Adrenal gland (tissue), 12 donors: ENCODE data around the gene LRRC71. TPM values are rescaled to one million over a fixed set of nuclear protein-coding genes. Genes with fewer than 3 reads are reported as not detected.
A peak's percentile ranks its signal among the peaks of the same experiment; 100 is the strongest.

Source experiments
- DNase-seq, 7 donors: peaks; one replicate each; pipeline ENCODE4 v3.0.0-alpha.2; 2019 to 2020
- H3K27ac ChIP-seq, 5 donors: fragments of 200-600 bp; sonication (generic) in 4 of 5; 1 replicate in 3 of 5; 2 replicates in 2 of 5; pipeline versions ENCODE4 v1.5.1 to v1.8.0; 2016 to 2020; ENCODE audit warnings: mild to moderate bottlenecking in 1 of 5
- H3K27me3 ChIP-seq: fragments of 200-600 bp; 2 replicates; pipeline ENCODE4 v1.8.0; 2021
- H3K36me3 ChIP-seq, 2 donors: fragments of 200-600 bp; replicated peaks in 1 of 2; 1 replicate in 1 of 2; 2 replicates in 1 of 2; pipeline versions ENCODE4 v1.5.1 to v1.8.0; 2018 to 2022
- H3K4me1 ChIP-seq, 2 donors: fragments of 200-600 bp; replicated peaks in 1 of 2; 1 replicate in 1 of 2; 2 replicates in 1 of 2; pipeline versions ENCODE4 v1.5.1 to v1.8.0; 2018 to 2021
- H3K4me3 ChIP-seq, 4 donors: fragments of 200-600 bp; sonication (generic) in 3 of 4; one replicate each; pipeline ENCODE4 v1.5.1; 2016 to 2018
- H3K9me3 ChIP-seq, 3 donors: fragments of 200-600 bp; sonication (generic) in 1 of 3; replicated peaks in 1 of 3; 1 replicate in 2 of 3; 2 replicates in 1 of 3; pipeline versions ENCODE4 v1.5.1 to v1.8.0; 2016 to 2021
- POLR2A ChIP-seq, 2 donors: fragments of 450-650 bp; IDR thresholded peaks; one replicate each; pipeline ENCODE4 v1.6.1; 2017; ENCODE audit warnings: antibody characterized with exemption in 2 of 2, mild to moderate bottlenecking in 2 of 2, moderate library complexity in 1 of 2
- WGBS, 4 donors: extraction: QIAGEN DNeasy Blood & Tissue Kit in 2 of 4; methylation state at CpG; one replicate each; pipeline versions ENCODE4 v1.1.5 to v1.1.7; 2013 to 2017; 5-methylcytosine and 5-hydroxymethylcytosine counted together
- intact Hi-C, 2 donors: fragments of 100-400 bp; cut with DNase I; formaldehyde crosslinking; loops; one replicate each; pipeline versions ENCODE4 v1.14.1 to v1.15.0; 2022 to 2023
- polyA plus RNA-seq, 3 donors: library from polyadenylated mRNA; stranded (reverse); fragments of 200-250 nt in 2 of 3; fragments of 350-450 nt in 1 of 3; fragmentation: Illumina TruSeq in 1 of 3; extraction: RNeasy Lipid Tissue Mini Kit (QIAGEN cat#74804) in 1 of 3; gene quantifications; one replicate each; pipeline ENCODE4 v1.2.3, GENCODE V29; 2013 to 2014
- total RNA-seq, 9 donors: library from RNA; depleted of rRNA in 4 of 9; stranded (reverse); fragments of >200 nt in 4 of 9; fragments of 120-200 nt in 1 of 9; fragmentation: NEBNext Ultra II Directional in 1 of 9; extraction: Animal tissue kit (Norgen Biotek cat#: 25700) in 1 of 9; gene quantifications; one replicate each; pipeline versions ENCODE4 v1.1.0 to v1.2.4, GENCODE V29; 2013 to 2023
- TF ChIP-seq, protein P1 (sequence below), 6 experiments: fragments of 450-650 bp in 4 of 6; fragments of 200-600 bp in 2 of 6; sonication (generic) in 1 of 6; IDR thresholded peaks; 1 replicate in 5 of 6; 2 replicates in 1 of 6; pipeline versions ENCODE4 v1.5.1 to v1.8.0; 2016 to 2021; ENCODE audit warnings: antibody characterized with exemption in 6 of 6, mild to moderate bottlenecking in 2 of 6, moderate library complexity in 1 of 6
- donor health status: healthy with polysubstance abuse.
- donor health status: Bipolar disorder and iron deficiency.
- donor health status: DM: yes; HTN: yes; CAD: no.
- donor health status: DM: no; HTN: no; CAD: no.
- donor health status: DM: no; HTN: no; CAD: no.
- donor health status: DM: yes; HTN: yes; CAD: no.

LRRC71 gene
- total and polyA plus RNA-seq, 12 donors = 0.11 to 4.6 (median 0.27) TPM; not detected in 4

DNA sequence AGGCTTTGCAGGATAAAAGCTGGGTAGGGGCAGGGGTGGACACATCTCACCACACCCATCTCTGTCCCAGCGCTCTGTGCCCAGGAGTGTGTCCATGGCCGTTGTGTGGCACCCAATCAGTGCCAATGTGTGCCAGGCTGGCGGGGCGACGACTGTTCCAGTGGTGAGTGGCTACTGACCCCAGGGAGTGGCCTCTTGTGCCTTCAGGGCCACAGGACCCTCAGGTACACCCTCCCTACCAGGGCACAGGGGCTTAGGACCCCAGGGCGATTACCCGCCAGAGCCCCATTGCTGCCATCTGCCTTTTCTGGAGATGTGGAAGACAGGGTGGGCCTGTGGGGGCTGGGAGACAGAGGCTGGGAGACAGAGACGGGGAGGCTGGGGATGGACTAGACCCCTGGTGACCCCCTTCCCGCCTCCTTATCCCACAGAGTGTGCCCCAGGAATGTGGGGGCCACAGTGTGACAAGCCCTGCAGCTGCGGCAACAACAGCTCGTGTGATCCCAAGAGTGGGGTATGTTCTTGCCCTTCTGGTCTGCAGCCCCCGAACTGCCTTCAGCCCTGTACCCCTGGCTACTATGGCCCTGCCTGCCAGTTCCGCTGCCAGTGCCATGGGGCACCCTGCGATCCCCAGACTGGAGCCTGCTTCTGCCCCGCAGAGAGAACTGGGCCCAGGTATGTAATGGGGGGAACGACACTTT, 14.1 kb upstream of the LRRC71 start:
- 83 to 94% (median 90%) methylated on average over 2 to 16 of the region's 16 CpGs for WGBS, 4 donors
- no peaks in the 10 kb centered on the region for H3K36me3 ChIP-seq
- H3K9me3 ChIP-seq = no peaks in the 10 kb centered on the region
- TF ChIP-seq POLR2A (IDR thresholded peaks at IDR 0.05) = no peak
- TF ChIP-seq, protein P1, sequence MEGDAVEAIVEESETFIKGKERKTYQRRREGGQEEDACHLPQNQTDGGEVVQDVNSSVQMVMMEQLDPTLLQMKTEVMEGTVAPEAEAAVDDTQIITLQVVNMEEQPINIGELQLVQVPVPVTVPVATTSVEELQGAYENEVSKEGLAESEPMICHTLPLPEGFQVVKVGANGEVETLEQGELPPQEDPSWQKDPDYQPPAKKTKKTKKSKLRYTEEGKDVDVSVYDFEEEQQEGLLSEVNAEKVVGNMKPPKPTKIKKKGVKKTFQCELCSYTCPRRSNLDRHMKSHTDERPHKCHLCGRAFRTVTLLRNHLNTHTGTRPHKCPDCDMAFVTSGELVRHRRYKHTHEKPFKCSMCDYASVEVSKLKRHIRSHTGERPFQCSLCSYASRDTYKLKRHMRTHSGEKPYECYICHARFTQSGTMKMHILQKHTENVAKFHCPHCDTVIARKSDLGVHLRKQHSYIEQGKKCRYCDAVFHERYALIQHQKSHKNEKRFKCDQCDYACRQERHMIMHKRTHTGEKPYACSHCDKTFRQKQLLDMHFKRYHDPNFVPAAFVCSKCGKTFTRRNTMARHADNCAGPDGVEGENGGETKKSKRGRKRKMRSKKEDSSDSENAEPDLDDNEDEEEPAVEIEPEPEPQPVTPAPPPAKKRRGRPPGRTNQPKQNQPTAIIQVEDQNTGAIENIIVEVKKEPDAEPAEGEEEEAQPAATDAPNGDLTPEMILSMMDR (IDR thresholded peaks at IDR 0.05) = no peak
- no peaks in the 10 kb centered on the region for H3K27me3 ChIP-seq
- DNase-seq = no peak
- H3K4me3 ChIP-seq = no peak overlapping the region
- no peak overlapping the region for H3K27ac ChIP-seq
- H3K4me1 ChIP-seq = peaks cover 0 to 10% of the 10 kb centered on the region in 2 donors
- intact Hi-C loops = no loop called here

DNA sequence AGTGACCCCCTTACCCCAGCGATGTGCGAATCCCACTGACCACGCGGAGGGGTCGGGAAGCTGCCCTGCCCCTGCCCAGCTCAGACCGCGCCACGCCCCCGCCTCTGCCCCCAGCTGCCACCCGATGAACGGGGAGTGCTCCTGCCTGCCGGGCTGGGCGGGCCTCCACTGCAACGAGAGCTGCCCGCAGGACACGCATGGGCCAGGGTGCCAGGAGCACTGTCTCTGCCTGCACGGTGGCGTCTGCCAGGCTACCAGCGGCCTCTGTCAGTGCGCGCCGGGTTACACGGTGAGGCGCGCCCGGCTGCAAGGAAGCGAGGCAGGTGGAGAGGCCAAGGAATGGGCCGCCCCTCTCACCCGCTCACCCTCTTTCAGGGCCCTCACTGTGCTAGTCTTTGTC, 11.9 kb upstream of the LRRC71 start:
- 61 to 70% (median 62%) methylated on average over 11 to 29 of the region's 29 CpGs; no CpG with 5 or more reads in 1 of the 4 donors for WGBS, 4 donors

DNA sequence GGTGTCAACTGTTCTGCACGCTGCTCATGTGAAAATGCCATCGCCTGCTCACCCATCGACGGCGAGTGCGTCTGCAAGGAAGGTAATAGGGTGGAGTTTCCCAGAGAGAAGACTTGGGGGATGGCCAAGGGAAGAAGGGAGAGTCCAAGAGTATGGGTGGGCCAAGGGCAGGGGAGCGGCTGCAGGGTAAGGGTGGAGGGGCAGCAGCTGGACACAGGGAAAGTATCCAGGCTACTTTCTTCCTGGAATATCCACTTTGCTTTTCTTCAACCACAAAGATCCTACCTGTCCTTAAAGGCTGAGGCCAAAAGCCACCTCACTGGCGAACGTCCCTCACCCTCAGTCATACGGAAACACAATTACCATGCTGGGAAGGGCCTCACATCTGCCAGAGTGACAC, 11.5 kb upstream of the LRRC71 start:
- WGBS, 4 donors = 62 to 72% (median 68%) methylated on average over 10 of the region's 10 CpGs
- Histone ChIP-seq H3K9me3 (no peaks in the 10 kb centered on the region), H3K4me1 (peaks cover 0 to 3% of the 10 kb centered on the region in 2 donors), H3K4me3 (no peak overlapping the region), H3K27ac (peak overlapping the region in 1 of 5 donors; percentile 16), H3K36me3 (no peaks in the 10 kb centered on the region), H3K27me3 (no peaks in the 10 kb centered on the region)
- DNase-seq = no peak
- TF ChIP-seq POLR2A (IDR thresholded peaks at IDR 0.05) = no peak
- TF ChIP-seq, protein P1 (IDR thresholded peaks at IDR 0.05) = no peak
- intact Hi-C loops = no loop called here

More for the DNA sequence above, 11.9 kb upstream of the LRRC71 start:
- TF ChIP-seq, protein P1 (IDR thresholded peaks at IDR 0.05) = no peak
- no peak for TF ChIP-seq POLR2A (IDR thresholded peaks at IDR 0.05)
- H3K36me3 ChIP-seq = no peaks in the 10 kb centered on the region
- H3K27me3 ChIP-seq = no peaks in the 10 kb centered on the region
- peak overlapping the region in 1 of 5 donors; percentile 16 for H3K27ac ChIP-seq
- no peaks in the 10 kb centered on the region for H3K9me3 ChIP-seq
- no peak overlapping the region for H3K4me3 ChIP-seq
- peaks cover 0 to 7% of the 10 kb centered on the region in 2 donors for H3K4me1 ChIP-seq
- DNase-seq = no peak
- intact Hi-C loops = no loop called here

DNA sequence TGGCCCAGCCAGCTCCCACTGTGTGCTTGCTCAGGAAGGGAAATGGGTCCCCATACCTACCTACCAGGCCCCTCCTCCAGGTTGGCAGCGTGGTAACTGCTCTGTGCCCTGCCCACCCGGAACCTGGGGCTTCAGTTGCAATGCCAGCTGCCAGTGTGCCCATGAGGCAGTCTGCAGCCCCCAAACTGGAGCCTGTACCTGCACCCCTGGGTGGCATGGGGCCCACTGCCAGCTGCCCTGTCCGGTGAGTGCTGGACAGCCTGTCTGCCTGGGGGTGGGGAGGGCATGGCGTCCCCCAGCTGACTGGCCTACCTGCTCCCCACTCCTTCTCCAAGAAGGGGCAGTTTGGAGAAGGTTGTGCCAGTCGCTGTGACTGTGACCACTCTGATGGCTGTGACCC, 10.8 kb upstream of the LRRC71 start:
- Histone ChIP-seq H3K4me1 (peaks cover 0 to under 1% of the 10 kb centered on the region in 2 donors), H3K9me3 (no peaks in the 10 kb centered on the region), H3K4me3 (no peak overlapping the region), H3K36me3 (peaks cover 0 to 1% of the 10 kb centered on the region in 2 donors), H3K27me3 (no peaks in the 10 kb centered on the region), H3K27ac (no peak overlapping the region)
- WGBS, 4 donors = 62 to 80% (median 73%) methylated on average over 4 to 5 of the region's 5 CpGs
- TF ChIP-seq, protein P1 (IDR thresholded peaks at IDR 0.05) = no peak
- TF ChIP-seq POLR2A (IDR thresholded peaks at IDR 0.05) = no peak
- intact Hi-C loops = no loop called here
- DNase-seq = no peak
